ENCODE data around the gene AQP3. TPM values are rescaled to one million over a fixed set of nuclear protein-coding genes. Genes with fewer than 3 reads are reported as not detected.
"Not testable (repeated sequence)": the region's sequence is repeated elsewhere in the genome, so short reads cannot be mapped to it uniquely, and the experiment has no call there.

AQP3 gene
- 16.0 TPM in 2 replicates for total RNA-seq (2014; rRNA removed; shearing (Covaris generic))
- total RNA-seq (2022), result 28.5 and 30.6 TPM in 2 replicates
- percentile 53 among the genes with signal in this experiment for Bru-seq, nascent RNA
- BruChase-seq, experiment 1, labeled RNA remaining after a 6-hour chase, result percentile 55 among the genes with signal in this experiment
- percentile 63 among the genes with signal in this experiment for BruChase-seq, experiment 2, labeled RNA remaining after a 2-hour chase
- long read RNA-seq, transcript AQP3-201 (6 exons, 1,871 nt), result major isoform, 23 of 30 reads
- long read RNA-seq, partial matches to known transcripts, result 0 of 30 reads
- long read RNA-seq, other reads (novel, unspliced or antisense), result 6 of 30 reads

GRCh38 chr9:33446946-33447798, at the start of gene AQP3:
Gene AQP3 (minus strand): TSS chr9:33447593. CDS start chr9:33447530, 63 bp downstream.
- Histone ChIP-seq H3K9me3 (ENCODE audit: low read length) (no peaks in the 10 kb centered on the region), H3K4me1 (ENCODE audit: insufficient read depth, low read length, poor library complexity, severe bottlenecking) (peaks cover 28% of the 10 kb centered on the region), H3K4me3 (ENCODE audit: low read depth, low read length, poor library complexity, severe bottlenecking) (peak within 1 kb of the TSS; percentile 65), H3K4me2 (ENCODE audit: low read length) (peak within 1 kb of the TSS; percentile 88), H3K9me2 (ENCODE audit: insufficient read depth, low read length) (no peaks in the 10 kb centered on the region), H3K36me3 (ENCODE audit: insufficient read depth, low read length) (no peaks in the 10 kb centered on the region), H3K79me2 (ENCODE audit: insufficient read depth, low read depth, low read length) (no peaks in the 10 kb centered on the region), H2AFZ (ENCODE audit: low read length) (peak within 1 kb of the TSS; percentile 73), H4K20me1 (ENCODE audit: insufficient read depth, low read length) (no peaks in the 10 kb centered on the region), H3K27ac (ENCODE audit: low read depth, low read length, poor library complexity, severe bottlenecking) (peak within 1 kb of the TSS; percentile 82)
- POLR2A ChIA-PET, result interaction anchor here (0.5 to 8.6 kb wide), 10 partner anchors 9 to 414 kb away, joined by 3 to 50 read pairs (median 4); partner anchors contain the start of gene NOL6
- TSS peak; percentile 80 for BruUV-seq (replicated peaks)
- CTCF ChIA-PET (ENCODE audit: unreplicated experiment), result interaction anchor here (0.6 to 2.1 kb wide), 12 partner anchors 9 to 428 kb away, joined by 3 to 19 read pairs (median 5); partner anchors contain the start of gene NOL6
- no peak for TF ChIP-seq EZH2phosphoT487 (IDR thresholded peaks at IDR 0.05; ENCODE audit: borderline replicate concordance, low read depth, low read length)
- TF ChIP-seq, protein P1, sequence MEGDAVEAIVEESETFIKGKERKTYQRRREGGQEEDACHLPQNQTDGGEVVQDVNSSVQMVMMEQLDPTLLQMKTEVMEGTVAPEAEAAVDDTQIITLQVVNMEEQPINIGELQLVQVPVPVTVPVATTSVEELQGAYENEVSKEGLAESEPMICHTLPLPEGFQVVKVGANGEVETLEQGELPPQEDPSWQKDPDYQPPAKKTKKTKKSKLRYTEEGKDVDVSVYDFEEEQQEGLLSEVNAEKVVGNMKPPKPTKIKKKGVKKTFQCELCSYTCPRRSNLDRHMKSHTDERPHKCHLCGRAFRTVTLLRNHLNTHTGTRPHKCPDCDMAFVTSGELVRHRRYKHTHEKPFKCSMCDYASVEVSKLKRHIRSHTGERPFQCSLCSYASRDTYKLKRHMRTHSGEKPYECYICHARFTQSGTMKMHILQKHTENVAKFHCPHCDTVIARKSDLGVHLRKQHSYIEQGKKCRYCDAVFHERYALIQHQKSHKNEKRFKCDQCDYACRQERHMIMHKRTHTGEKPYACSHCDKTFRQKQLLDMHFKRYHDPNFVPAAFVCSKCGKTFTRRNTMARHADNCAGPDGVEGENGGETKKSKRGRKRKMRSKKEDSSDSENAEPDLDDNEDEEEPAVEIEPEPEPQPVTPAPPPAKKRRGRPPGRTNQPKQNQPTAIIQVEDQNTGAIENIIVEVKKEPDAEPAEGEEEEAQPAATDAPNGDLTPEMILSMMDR (conservative IDR thresholded peaks at IDR 0.05; ENCODE audit: low read length), result peak; percentile 66
- peak; percentile 73 for DNase-seq (ENCODE audit: low spot score)
- intact Hi-C loops (cut with micrococcal nuclease; ENCODE audit: unreplicated experiment), result no loop called here

- H3K27ac ChIP-seq (ENCODE audit: low read depth, low read length, poor library complexity, severe bottlenecking); H3K79me2 ChIP-seq (ENCODE audit: insufficient read depth, low read depth, low read length); H4K20me1 ChIP-seq (ENCODE audit: insufficient read depth, low read length); H3K9me2 ChIP-seq (ENCODE audit: insufficient read depth, low read length); CTCF ChIA-PET (ENCODE audit: unreplicated experiment); intact Hi-C loops (cut with micrococcal nuclease; ENCODE audit: unreplicated experiment); H2AFZ ChIP-seq (ENCODE audit: low read length); H3K36me3 ChIP-seq (ENCODE audit: insufficient read depth, low read length); POLR2A ChIA-PET; BruUV-seq (replicated peaks); H3K9me3 ChIP-seq (ENCODE audit: low read length); DNase-seq (ENCODE audit: low spot score); H3K4me2 ChIP-seq (ENCODE audit: low read length); H3K4me1 ChIP-seq (ENCODE audit: insufficient read depth, low read length, poor library complexity, severe bottlenecking); H3K4me3 ChIP-seq (ENCODE audit: low read depth, low read length, poor library complexity, severe bottlenecking): not testable (repeated sequence)
Measured at GRCh38 chr9:33493819-33494218, 46.4 kb upstream of the AQP3 start.

DNA sequence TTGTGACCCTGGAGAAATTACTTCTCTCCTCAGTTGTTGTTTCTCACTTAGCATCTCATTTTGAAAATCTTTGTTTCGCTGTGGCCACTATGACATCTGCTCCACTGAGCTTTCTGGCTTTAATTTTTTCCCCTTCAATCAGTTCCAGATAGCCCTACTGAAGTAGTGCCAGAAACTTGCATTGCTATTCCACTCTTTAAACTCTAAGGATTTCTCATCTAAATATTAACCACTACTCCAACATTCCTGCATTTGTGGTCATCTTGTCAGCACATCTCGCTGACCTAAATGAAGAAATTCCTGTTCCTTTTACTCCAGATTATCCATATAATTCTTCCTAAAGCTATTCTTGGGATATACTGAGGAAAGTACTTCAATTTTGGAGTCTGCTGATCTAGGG, 41.7 kb upstream of the AQP3 start:
- no peak overlapping the region for H3K27ac ChIP-seq (ENCODE audit: low read depth, low read length, poor library complexity, severe bottlenecking)
- no peak overlapping the region for H3K4me3 ChIP-seq (ENCODE audit: low read depth, low read length, poor library complexity, severe bottlenecking)
- no peaks in the 10 kb centered on the region for H3K79me2 ChIP-seq (ENCODE audit: insufficient read depth, low read depth, low read length)
- no peaks in the 10 kb centered on the region for H3K9me2 ChIP-seq (ENCODE audit: insufficient read depth, low read length)
- ChIA-PET POLR2A (no interaction called here), CTCF (ENCODE audit: unreplicated experiment) (no interaction called here)
- no peaks in the 10 kb centered on the region for H3K36me3 ChIP-seq (ENCODE audit: insufficient read depth, low read length)
- intact Hi-C loops (cut with micrococcal nuclease; ENCODE audit: unreplicated experiment), result no loop called here
- no peaks in the 10 kb centered on the region for H3K9me3 ChIP-seq (ENCODE audit: low read length)
- no peaks in the 10 kb centered on the region for H3K4me1 ChIP-seq (ENCODE audit: insufficient read depth, low read length, poor library complexity, severe bottlenecking)
- DNase-seq (ENCODE audit: low spot score), result no peak
- BruUV-seq (replicated peaks), result no TSS peak
- no peak overlapping the region for H2AFZ ChIP-seq (ENCODE audit: low read length)
- H4K20me1 ChIP-seq (ENCODE audit: insufficient read depth, low read length), result no peaks in the 10 kb centered on the region
- TF ChIP-seq, protein P1 (conservative IDR thresholded peaks at IDR 0.05; ENCODE audit: low read length), result no peak
- TF ChIP-seq EZH2phosphoT487 (IDR thresholded peaks at IDR 0.05; ENCODE audit: borderline replicate concordance, low read depth, low read length), result no peak
- no peak overlapping the region for H3K4me2 ChIP-seq (ENCODE audit: low read length)

GRCh38 chr9:33485312-33485711, 37.9 kb upstream of the AQP3 start:
- H3K9me3 ChIP-seq (ENCODE audit: low read length); H3K4me3 ChIP-seq (ENCODE audit: low read depth, low read length, poor library complexity, severe bottlenecking); H3K4me2 ChIP-seq (ENCODE audit: low read length); H3K36me3 ChIP-seq (ENCODE audit: insufficient read depth, low read length); DNase-seq (ENCODE audit: low spot score); H2AFZ ChIP-seq (ENCODE audit: low read length); intact Hi-C loops (cut with micrococcal nuclease; ENCODE audit: unreplicated experiment); H3K79me2 ChIP-seq (ENCODE audit: insufficient read depth, low read depth, low read length); H3K9me2 ChIP-seq (ENCODE audit: insufficient read depth, low read length); BruUV-seq (replicated peaks); CTCF ChIA-PET (ENCODE audit: unreplicated experiment); H4K20me1 ChIP-seq (ENCODE audit: insufficient read depth, low read length); H3K27ac ChIP-seq (ENCODE audit: low read depth, low read length, poor library complexity, severe bottlenecking); H3K4me1 ChIP-seq (ENCODE audit: insufficient read depth, low read length, poor library complexity, severe bottlenecking); POLR2A ChIA-PET: not testable (repeated sequence)

Data from OCI-LY7 (cell line).